Activated CD8-positive, alpha-beta memory T cell treated with anti-CD3 and anti-CD28 coated beads, Interleukin-2, amount 50 U/mL, for 24 hours (primary cell): ENCODE measurements around the gene CLDN9.
A peak's percentile ranks its signal among the peaks of the same experiment; 100 is the strongest.

ENCODE experiments used
- DNase-seq: peaks from one replicate; pipeline ENCODE4 v3.0.0-alpha.2; 2020; ENCODE audit errors: extremely low read depth

The CLDN9 gene

DNA sequence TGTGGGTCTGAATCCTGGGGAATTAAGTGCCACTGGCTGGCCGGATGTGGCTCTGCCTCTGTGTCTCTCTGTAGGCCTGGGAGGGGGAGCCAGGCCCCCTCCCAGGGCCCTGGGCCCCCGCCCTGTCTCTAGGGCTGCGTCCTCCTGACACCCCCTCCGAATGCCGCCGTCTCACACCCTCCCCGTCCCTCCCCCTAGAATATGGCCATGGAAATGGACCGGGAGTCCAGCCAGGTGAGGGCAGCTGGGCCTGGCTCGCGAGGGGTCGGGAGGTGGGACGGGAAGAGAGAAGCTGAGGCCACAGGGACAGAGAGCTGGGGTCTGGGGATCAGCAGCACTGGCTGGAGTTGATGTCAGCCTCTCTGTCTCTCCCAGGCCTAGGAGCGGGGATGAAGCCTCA lies 16.4 kb upstream of the CLDN9 start:
- no peak for DNase-seq

DNA sequence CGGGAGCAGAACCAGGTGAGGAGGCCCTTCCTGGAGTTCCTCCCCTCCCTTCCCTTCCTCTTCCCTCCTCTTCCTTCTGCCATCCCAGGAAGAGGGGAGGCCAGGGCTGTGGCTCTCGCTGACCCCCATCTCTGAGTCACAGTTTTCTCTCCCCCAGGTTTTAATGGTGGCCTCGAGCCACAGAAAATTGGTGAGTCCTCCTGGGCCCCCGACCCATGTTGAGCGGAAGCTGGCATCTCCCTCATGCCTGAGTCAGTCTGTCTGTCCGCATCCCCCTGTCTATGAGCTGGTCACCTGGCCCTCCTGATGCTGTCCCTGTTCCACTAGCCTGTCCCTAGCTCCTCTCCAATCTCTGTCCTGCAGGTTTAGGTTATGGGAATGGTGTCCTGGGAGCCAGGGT lies 12.8 kb upstream of the CLDN9 start:
- DNase-seq: no peak

GRCh38 chr16:3000540-3000939 lies 12.2 kb upstream of the CLDN9 start:
- DNase-seq: no peak

- DNase-seq: no peak
These were observed 11.4 kb upstream of the CLDN9 start for GRCh38 chr16:3001316-3001715.

DNA sequence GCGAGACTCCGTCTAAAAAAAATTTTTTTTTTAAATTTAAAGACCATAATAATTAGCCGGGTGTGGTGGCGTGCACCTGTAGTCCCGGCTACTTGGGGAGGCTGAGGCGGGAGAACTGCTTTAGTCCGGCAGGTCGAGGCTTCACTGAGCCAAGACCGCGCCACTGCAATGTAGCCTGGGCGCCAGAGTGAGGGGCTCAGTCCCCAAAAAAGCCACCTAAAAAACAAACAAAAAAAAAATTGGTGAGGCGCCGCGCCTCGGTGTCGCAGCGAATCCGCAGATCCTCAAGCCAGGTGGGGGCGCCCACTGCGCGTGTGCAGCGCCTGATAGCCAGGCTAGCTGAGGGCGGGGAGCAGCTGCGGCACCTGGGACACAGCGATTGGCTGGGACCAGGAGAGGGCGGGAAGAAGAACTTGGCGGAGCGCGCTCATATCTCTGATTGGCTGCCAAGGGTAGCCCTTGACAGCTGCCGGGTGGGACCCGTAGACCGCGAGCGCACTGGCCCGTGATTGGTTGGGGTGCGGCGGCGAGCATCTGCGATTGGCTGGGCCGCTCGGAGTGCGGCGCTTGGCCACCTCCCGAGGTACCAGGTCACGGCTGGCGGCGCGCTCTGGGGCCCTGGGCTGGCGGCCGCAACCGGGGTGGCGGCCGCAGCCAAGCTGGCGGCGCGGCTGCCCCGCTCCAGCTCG lies 9.0 kb upstream of the CLDN9 start:
- peak; percentile 93 for DNase-seq

GRCh38 chr16:3004319-3004718 lies 8.4 kb upstream of the CLDN9 start:
- DNase-seq: no peak

DNA sequence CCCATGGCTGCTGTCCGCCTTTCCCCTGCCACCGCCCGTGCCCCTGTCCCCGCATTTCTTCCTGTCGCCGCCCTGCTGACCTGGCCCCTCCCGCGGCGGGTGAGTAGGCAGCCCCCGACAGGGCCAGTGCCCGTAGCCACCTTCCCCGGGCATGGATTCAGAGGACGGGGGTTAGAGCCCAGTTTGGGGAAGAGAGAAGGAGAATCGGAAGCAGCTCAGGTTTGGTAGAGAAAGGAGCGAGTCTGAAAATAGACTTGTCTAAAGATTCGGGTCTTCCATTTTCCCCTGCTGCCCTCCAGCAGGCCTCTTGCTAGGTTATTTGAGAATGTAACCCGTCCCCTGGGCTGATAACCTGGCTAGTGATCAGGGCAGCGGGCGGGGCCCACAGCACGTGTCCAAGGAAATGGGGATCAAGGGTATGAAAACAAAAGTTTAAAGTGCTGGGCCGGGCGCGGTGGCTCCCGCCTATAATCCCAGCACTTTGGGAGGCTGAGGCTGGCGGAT lies 7.9 kb upstream of the CLDN9 start:
- DNase-seq: no peak

- DNase-seq: no peak
These were observed 5.4 kb upstream of the CLDN9 start for GRCh38 chr16:3007059-3007956.

GRCh38 chr16:3007957-3008689 lies 4.6 kb upstream of the CLDN9 start:
- no peak for DNase-seq

GRCh38 chr16:3008690-3009037 lies 4.1 kb upstream of the CLDN9 start:
- DNase-seq: no peak

- DNase-seq: no peak
These were observed 2.9 kb upstream of the CLDN9 start for GRCh38 chr16:3009568-3010390.

- no peak for DNase-seq
These were observed 2.2 kb upstream of the CLDN9 start for GRCh38 chr16:3010510-3010909.

DNA sequence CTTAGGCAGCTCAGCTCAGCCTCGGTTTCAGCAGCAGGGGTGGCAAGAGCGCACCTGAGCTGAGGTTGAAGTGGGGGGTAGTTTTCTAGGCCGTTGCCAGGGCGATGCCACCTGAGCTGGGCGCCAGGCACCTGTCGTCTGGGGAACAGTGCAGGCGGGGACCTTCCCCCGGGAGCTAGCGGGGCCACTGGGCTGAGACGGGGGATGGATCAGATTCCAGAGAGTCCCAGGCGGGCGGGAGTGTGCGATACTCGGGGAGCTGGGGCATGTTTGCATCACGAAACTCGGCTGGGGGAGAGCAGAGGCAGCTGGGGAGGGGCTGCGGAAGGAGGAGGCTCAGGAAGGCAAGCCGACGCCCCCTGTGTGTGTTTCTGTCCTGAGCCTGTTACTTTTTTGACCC lies 477 bp upstream of the CLDN9 start:
- DNase-seq: no peak

DNA sequence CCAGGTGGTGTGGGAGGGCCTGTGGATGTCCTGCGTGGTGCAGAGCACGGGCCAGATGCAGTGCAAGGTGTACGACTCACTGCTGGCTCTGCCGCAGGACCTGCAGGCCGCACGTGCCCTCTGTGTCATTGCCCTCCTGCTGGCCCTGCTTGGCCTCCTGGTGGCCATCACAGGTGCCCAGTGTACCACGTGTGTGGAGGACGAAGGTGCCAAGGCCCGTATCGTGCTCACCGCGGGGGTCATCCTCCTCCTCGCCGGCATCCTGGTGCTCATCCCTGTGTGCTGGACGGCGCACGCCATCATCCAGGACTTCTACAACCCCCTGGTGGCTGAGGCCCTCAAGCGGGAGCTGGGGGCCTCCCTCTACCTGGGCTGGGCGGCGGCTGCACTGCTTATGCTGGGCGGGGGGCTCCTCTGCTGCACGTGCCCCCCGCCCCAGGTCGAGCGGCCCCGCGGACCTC lies 798 bp downstream of the CLDN9 start:
- no peak for DNase-seq

DNA sequence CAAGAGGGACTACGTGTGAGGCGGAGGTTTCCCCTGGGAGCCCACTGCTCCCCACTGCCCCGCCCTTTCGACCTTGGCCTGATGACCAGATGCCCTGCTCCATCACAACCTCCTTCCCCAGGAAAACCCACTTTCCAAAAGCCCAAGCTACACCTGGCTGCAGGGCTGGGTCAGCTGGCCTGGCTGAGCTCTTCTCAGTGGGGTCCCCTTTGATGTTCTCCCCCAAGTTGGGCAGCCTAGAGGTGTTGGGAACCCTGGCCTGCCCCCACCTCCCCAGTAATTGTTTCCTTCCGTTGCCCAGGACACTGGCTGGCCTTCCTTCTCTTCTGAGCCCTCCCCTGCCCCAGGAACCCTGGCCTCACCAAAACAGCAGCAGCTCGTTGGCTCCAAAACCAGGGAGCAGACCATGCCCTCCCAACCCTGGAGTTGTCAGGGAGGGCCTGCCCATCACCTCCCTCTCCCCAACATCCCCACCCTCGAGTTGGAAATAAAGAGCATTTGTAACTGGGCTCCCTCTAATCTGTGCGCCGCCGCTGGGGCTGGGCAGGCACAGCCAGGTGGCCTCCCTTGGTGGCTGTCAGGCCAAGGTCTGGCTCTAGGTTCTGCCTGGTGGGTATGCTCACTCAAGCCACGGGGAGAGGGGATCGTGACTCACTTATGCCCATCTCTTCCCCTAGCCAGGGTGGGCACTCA lies 1.4 kb downstream of the CLDN9 start:
- DNase-seq: no peak

- no peak for DNase-seq
These were observed 2.2 kb downstream of the CLDN9 start for GRCh38 chr16:3014971-3015370.

GRCh38 chr16:3015865-3016521 lies 3.3 kb downstream of the CLDN9 start:
- no peak for DNase-seq

DNA sequence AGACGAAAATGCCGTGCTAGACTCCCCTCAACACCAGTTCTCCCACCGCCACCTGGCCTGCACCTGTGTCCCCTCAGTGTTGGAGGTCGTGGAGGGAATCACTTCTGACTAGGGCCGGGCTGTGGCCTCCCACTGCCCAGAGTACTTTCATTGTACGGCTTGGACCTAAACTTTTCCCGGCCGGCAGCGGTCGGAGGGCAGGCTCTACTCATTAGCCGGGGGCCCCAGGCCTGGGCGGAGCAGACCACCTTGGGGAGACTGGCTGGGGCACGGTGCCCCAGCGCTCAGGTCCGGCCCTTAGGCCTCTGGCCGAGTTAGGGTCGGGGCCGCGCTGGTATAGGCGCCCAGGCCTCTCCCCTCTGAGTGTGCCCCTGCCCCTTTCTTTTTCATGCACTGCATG lies 4.6 kb downstream of the CLDN9 start:
- DNase-seq: no peak

DNA sequence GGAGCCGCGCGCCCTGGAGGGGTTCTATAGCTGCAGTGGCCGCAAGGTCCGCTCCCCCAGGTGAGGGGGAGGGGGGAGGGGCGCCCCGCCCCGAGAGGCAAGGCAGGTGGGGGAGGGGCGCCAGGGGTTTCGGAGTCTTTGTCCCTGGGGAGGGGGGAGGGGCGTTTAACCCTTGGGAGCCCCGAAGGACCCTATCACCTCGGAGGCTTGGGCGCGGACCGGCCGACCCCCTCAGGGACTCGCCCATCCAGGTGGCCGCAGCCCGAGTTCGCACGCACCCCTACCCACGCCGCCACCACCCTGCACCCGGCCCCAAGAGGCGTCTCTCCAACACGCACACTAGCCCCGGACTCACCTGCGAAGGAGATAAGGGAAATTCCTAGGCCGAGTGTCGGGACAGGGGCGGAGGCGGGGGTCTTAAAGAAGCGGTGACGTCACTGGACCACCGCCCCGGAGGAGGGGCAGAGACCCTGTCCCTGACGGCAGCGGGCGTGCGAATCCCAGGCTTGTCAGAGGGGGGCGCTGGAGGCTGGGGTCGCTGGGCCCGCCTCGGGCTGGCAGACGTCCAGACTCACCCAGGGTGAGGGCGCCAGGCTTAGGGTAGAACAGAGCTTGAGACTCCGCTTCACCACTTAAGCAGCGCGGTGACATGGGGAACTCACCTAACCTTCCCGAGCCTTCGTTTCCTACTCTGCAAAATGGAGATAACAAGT lies 5.2 kb downstream of the CLDN9 start, which contains the start of gene CLDN6:
Gene CLDN6, minus strand, starts transcription at position 390 of the 713 bp plus-strand sequence. CDS start 2,162 bp downstream, outside the sequence.
- DNase-seq: no peak
